Left colon (tissue), 2 donors: ENCODE data around the gene CLEC4A. TPM values are rescaled to one million over a fixed set of nuclear protein-coding genes. Genes with fewer than 3 reads are reported as not detected.
A peak's percentile ranks its signal among the peaks of the same experiment; 100 is the strongest.
"Not testable (repeated sequence)": the region's sequence is repeated elsewhere in the genome, so short reads cannot be mapped to it uniquely, and the experiment has no call there.

Experiments used
- ATAC-seq: fragments of 200-7000 bp; cut with Tn5 transposase; one replicate; pipeline ENCODE4 v1.9.1; 2020; ENCODE audit warnings: mild to moderate bottlenecking, moderate library complexity
- DNase-seq, 2 donors: peaks; one replicate each; pipeline ENCODE4 v3.0.0-alpha.2; 2020
- intact Hi-C, 2 donors: fragments of 100-400 bp; cut with DNase I in 1 of 2; cut with micrococcal nuclease in 1 of 2; formaldehyde crosslinking; loops; one replicate each; pipeline versions ENCODE4 v1.11.2 to v1.14.0; 2022; cut with DNase I, micrococcal nuclease
- total RNA-seq, 2 donors: library from RNA; stranded (reverse); fragmentation: NEBNext Ultra II Directional; extraction: Animal tissue kit (Norgen Biotek cat#: 25700); gene quantifications; one replicate each; pipeline ENCODE4 v1.2.1, GENCODE V29; 2021
- donor health status: DM: no; HTN: no; CAD: no.
- donor health status: DM: yes; HTN: yes; CAD: no.

Gene CLEC4A
- total RNA-seq, 2 donors from 2014 or later, result 0.70 to 1.3 TPM

GRCh38 chr12:8120072-8120713 is 3.2 kb upstream of the CLEC4A start:
- intact Hi-C loops, result no loop called here
- DNase-seq, result no peak
- ATAC-seq, result no peak

GRCh38 chr12:8127138-8127537 is 3.7 kb downstream of the CLEC4A start:
- no peak for ATAC-seq
- no peak for DNase-seq
- intact Hi-C loops, result no loop called here

GRCh38 chr12:8133636-8134397 is 10.4 kb downstream of the CLEC4A start:
- ATAC-seq, result not testable (repeated sequence)

GRCh38 chr12:8134398-8134930 is 11.0 kb downstream of the CLEC4A start:
- intact Hi-C loops, DNase-seq, ATAC-seq: not testable (repeated sequence)

More at GRCh38 chr12:8133636-8134397, 10.4 kb downstream of the CLEC4A start:
- DNase-seq, intact Hi-C loops: not testable (repeated sequence)

- intact Hi-C loops, DNase-seq, ATAC-seq: not testable (repeated sequence)
These were observed 18.2 kb downstream of the CLEC4A start for GRCh38 chr12:8141647-8142046.

GRCh38 chr12:8143261-8143660 is 19.8 kb downstream of the CLEC4A start:
- no peak for DNase-seq
- no peak for ATAC-seq
- intact Hi-C loops, result no loop called here

GRCh38 chr12:8145754-8146441 is 22.5 kb downstream of the CLEC4A start:
- intact Hi-C loops, result no loop called here
- DNase-seq, result peak in 1 of 2 donors; percentile 27
- ATAC-seq, result no peak

- intact Hi-C loops, result no loop called here
- ATAC-seq, result no peak
- no peak for DNase-seq
These were observed 23.0 kb downstream of the CLEC4A start for GRCh38 chr12:8146442-8146771.

GRCh38 chr12:8154526-8154925 is 31.1 kb downstream of the CLEC4A start:
- DNase-seq, result no peak
- intact Hi-C loops, result no loop called here
- ATAC-seq, result no peak

GRCh38 chr12:8156416-8156815 is 33.0 kb downstream of the CLEC4A start:
- intact Hi-C loops, result no loop called here
- ATAC-seq (no peak), DNase-seq (no peak)

- ATAC-seq (no peak), DNase-seq (no peak)
- intact Hi-C loops, result no loop called here
These were observed 33.4 kb downstream of the CLEC4A start, which contains the start of gene ZNF705A for GRCh38 chr12:8156845-8157244. ZNF705A (plus strand) TSS chr12:8157015; CDS start chr12:8172626, 15,611 bp downstream.

- ATAC-seq (no peak), DNase-seq (no peak)
- intact Hi-C loops, result no loop called here
These were observed 34.2 kb downstream of the CLEC4A start for GRCh38 chr12:8157484-8158198.

GRCh38 chr12:8172911-8173310 is 49.5 kb downstream of the CLEC4A start:
- ATAC-seq, DNase-seq, intact Hi-C loops: not testable (repeated sequence)

- peak; percentile 45 for ATAC-seq
- intact Hi-C loops, result not testable (repeated sequence)
- peak; percentile 68 to 72 for DNase-seq
These were observed 56.7 kb downstream of the CLEC4A start for GRCh38 chr12:8179989-8180585.

- DNase-seq, ATAC-seq, intact Hi-C loops: not testable (repeated sequence)
These were observed 57.9 kb downstream of the CLEC4A start for GRCh38 chr12:8181271-8181670.

GRCh38 chr12:8182923-8183322 is 59.5 kb downstream of the CLEC4A start:
- intact Hi-C loops, ATAC-seq, DNase-seq: not testable (repeated sequence)

- intact Hi-C loops, ATAC-seq, DNase-seq: not testable (repeated sequence)
These were observed 59.9 kb downstream of the CLEC4A start for GRCh38 chr12:8183346-8183745.

GRCh38 chr12:8184206-8184605 is 60.8 kb downstream of the CLEC4A start:
- ATAC-seq, intact Hi-C loops, DNase-seq: not testable (repeated sequence)
